ENCODE results near the gene PRKN. TPM values are rescaled to one million over a fixed set of nuclear protein-coding genes. Genes with fewer than 3 reads are reported as not detected.

The PRKN gene
- total and polyA plus RNA-seq, 2 donors (not counting 3 experiments of a cell fraction or from before 2014, with no cell fraction given): 0.06 TPM; not detected in 1

DNA sequence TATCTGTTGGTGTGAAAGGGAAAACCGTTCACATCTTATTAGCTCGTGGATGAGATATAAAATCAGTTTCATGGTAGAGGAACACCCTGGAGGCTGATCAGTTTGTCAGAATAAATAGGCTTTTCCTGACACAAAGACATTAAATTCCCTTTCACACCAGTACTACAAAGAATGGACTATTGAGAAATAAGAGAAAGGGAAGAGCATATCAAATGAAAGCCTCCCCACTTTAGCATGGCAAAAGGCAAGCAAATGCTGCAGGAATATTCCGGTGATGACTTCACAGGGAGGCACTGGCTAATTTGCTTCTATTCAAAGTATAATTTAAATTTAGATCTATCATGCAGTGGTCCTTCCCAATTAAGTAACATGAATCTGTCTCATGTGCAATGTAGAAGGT lies 1337.8 kb downstream of the PRKN start:
- H3K4me3 ChIP-seq (replicated peaks in 1 of 3; ENCODE audit: insufficient read depth in 1 of 3, low read depth in 1 of 3, low read length in 3 of 3): no peak overlapping the region
- H3K4me2 ChIP-seq (ENCODE audit: insufficient read depth, low read length): no peak overlapping the region
- H3K36me3 ChIP-seq (ENCODE audit: control insufficient read depth in 2 of 2, extremely low read depth in 1 of 2, insufficient read depth in 2 of 2, low read length in 2 of 2): no peaks in the 10 kb centered on the region
- dilution Hi-C loops (cut with MboI; ENCODE audit: extremely low pct_ligation_motif_present, low sequenced_read_pairs) (loop anchor here (25.0 kb wide), 1 partner anchor 477 kb away; no protein-coding TSS in a partner anchor), intact Hi-C loops (cut with micrococcal nuclease) (no loop called here)
- no peaks in the 10 kb centered on the region for H4K20me1 ChIP-seq (replicated peaks; ENCODE audit: control insufficient read depth, extremely low read depth, insufficient read depth, low read length)
- BruUV-seq (replicated peaks): no TSS peak
- no peak overlapping the region for H2AFZ ChIP-seq (ENCODE audit: low read depth, low read length)
- no peak overlapping the region for H3K27ac ChIP-seq (ENCODE audit: insufficient read depth, low read depth, low read length)
- H3K9ac ChIP-seq (replicated peaks; ENCODE audit: extremely low read depth, insufficient read depth, low read length): no peak overlapping the region
- H3K79me2 ChIP-seq (ENCODE audit: control insufficient read depth, insufficient read depth, low read length): no peaks in the 10 kb centered on the region
- CTCF ChIA-PET: no interaction called here
- TF ChIP-seq POLR2A (IDR thresholded peaks at IDR 0.05; ENCODE audit: low read depth, low read length) (no peak), GATA2 (IDR thresholded peaks at IDR 0.05; ENCODE audit: insufficient read depth, insufficient read length, low read depth, low read length) (no peak), FOS (IDR thresholded peaks at IDR 0.05; ENCODE audit: borderline replicate concordance, insufficient read depth, low read length) (no peak), MYC (IDR thresholded peaks at IDR 0.05; ENCODE audit: low read depth, low read length) (no peak)
- TF ChIP-seq, protein P1, sequence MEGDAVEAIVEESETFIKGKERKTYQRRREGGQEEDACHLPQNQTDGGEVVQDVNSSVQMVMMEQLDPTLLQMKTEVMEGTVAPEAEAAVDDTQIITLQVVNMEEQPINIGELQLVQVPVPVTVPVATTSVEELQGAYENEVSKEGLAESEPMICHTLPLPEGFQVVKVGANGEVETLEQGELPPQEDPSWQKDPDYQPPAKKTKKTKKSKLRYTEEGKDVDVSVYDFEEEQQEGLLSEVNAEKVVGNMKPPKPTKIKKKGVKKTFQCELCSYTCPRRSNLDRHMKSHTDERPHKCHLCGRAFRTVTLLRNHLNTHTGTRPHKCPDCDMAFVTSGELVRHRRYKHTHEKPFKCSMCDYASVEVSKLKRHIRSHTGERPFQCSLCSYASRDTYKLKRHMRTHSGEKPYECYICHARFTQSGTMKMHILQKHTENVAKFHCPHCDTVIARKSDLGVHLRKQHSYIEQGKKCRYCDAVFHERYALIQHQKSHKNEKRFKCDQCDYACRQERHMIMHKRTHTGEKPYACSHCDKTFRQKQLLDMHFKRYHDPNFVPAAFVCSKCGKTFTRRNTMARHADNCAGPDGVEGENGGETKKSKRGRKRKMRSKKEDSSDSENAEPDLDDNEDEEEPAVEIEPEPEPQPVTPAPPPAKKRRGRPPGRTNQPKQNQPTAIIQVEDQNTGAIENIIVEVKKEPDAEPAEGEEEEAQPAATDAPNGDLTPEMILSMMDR (IDR thresholded peaks at IDR 0.05; ENCODE audit: extremely low read depth in 1 of 2, insufficient read depth in 1 of 2, low read depth in 1 of 2, low read length in 2 of 2): no peak
- TF ChIP-seq, protein P2, sequence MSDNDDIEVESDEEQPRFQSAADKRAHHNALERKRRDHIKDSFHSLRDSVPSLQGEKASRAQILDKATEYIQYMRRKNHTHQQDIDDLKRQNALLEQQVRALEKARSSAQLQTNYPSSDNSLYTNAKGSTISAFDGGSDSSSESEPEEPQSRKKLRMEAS (IDR thresholded peaks at IDR 0.05; ENCODE audit: insufficient read depth, insufficient read length): no peak
- POLR2A ChIA-PET: no interaction called here
- FAIRE-seq: no peak
- no peaks in the 10 kb centered on the region for H3K27me3 ChIP-seq (ENCODE audit: control insufficient read depth in 2 of 2, insufficient read depth in 2 of 2, low read length in 2 of 2)
- no peaks in the 10 kb centered on the region for H3K4me1 ChIP-seq (ENCODE audit: control insufficient read depth, extremely low read depth, insufficient read depth, low read length)
- no peaks in the 10 kb centered on the region for H3K9me3 ChIP-seq (replicated peaks; ENCODE audit: control insufficient read depth, insufficient read depth, low read length)
- no peaks in the 10 kb centered on the region for H3K9me1 ChIP-seq (replicated peaks; ENCODE audit: control insufficient read depth, extremely low read depth, insufficient read depth, low read length)
- DNase-seq (ENCODE audit: low read depth, low spot score): no peak

DNA sequence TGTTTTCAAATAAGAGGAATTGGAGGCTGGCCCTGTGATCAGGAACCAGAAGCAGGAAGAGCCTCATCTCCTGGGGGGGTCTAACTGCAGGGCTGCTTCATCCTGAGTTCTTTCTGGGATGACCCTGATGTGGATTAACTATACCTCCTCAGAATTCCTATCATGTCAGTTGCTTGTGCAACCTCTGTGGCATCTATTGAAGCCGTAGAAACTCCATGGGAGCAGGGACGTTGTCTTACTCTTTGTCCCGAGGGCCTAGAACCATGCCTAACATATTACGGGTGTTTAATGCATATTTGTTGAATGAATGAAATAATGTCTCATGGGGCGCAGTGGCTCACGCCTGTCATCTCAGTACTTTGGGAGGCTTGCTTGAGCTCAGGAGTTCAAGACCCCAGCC lies 1343.6 kb downstream of the PRKN start:
- Histone ChIP-seq H3K9me1 (replicated peaks; ENCODE audit: control insufficient read depth, extremely low read depth, insufficient read depth, low read length) (no peaks in the 10 kb centered on the region), H3K27me3 (ENCODE audit: control insufficient read depth in 2 of 2, insufficient read depth in 2 of 2, low read length in 2 of 2) (no peaks in the 10 kb centered on the region), H3K36me3 (ENCODE audit: control insufficient read depth in 2 of 2, extremely low read depth in 1 of 2, insufficient read depth in 2 of 2, low read length in 2 of 2) (no peaks in the 10 kb centered on the region), H3K9ac (replicated peaks; ENCODE audit: extremely low read depth, insufficient read depth, low read length) (no peak overlapping the region), H3K27ac (ENCODE audit: insufficient read depth, low read depth, low read length) (no peak overlapping the region), H4K20me1 (replicated peaks; ENCODE audit: control insufficient read depth, extremely low read depth, insufficient read depth, low read length) (no peaks in the 10 kb centered on the region), H3K4me3 (replicated peaks in 1 of 3; ENCODE audit: insufficient read depth in 1 of 3, low read depth in 1 of 3, low read length in 3 of 3) (no peak overlapping the region), H3K4me2 (ENCODE audit: insufficient read depth, low read length) (no peak overlapping the region), H3K4me1 (ENCODE audit: control insufficient read depth, extremely low read depth, insufficient read depth, low read length) (no peaks in the 10 kb centered on the region), H3K79me2 (ENCODE audit: control insufficient read depth, insufficient read depth, low read length) (no peaks in the 10 kb centered on the region), H2AFZ (ENCODE audit: low read depth, low read length) (no peak overlapping the region), H3K9me3 (replicated peaks; ENCODE audit: control insufficient read depth, insufficient read depth, low read length) (no peaks in the 10 kb centered on the region)
- BruUV-seq (replicated peaks): no TSS peak
- intact Hi-C loops (cut with micrococcal nuclease) (no loop called here), dilution Hi-C loops (cut with MboI; ENCODE audit: extremely low pct_ligation_motif_present, low sequenced_read_pairs) (loop anchor here (25.0 kb wide), 1 partner anchor 472 kb away; no protein-coding TSS in a partner anchor)
- POLR2A ChIA-PET: no interaction called here
- TF ChIP-seq POLR2AphosphoS5 (IDR thresholded peaks at IDR 0.05; ENCODE audit: insufficient read depth, low read depth, low read length) (no peak), EZH2 (IDR thresholded peaks at IDR 0.05; ENCODE audit: borderline replicate concordance, low read depth, low read length, severe bottlenecking) (no peak)
- CTCF ChIA-PET: no interaction called here
- no peak for DNase-seq (ENCODE audit: low read depth, low spot score)
- no peak for FAIRE-seq

All from endothelial cell of umbilical vein (primary cell).